Activated CD4-positive, alpha-beta memory T cell treated with anti-CD3 and anti-CD28 coated beads, Interleukin-2, amount 10 ng/mL, durations not matched to agents 7 days and 5 days (primary cell): ENCODE results near the gene ISL1. TPM values are rescaled to one million over a fixed set of nuclear protein-coding genes. Genes with fewer than 3 reads are reported as not detected.

Source experiments
- CTCF ChIA-PET: fragments of 350-600 bp; sonication (Branson Sonifier 250); formaldehyde crosslinking; loops from one replicate; lab custom pipeline; 2021; ENCODE audit warnings: antibody characterized with exemption, inconsistent platforms; lab: Charles Lee
- POLR2A ChIA-PET: fragments of 350-600 bp; sonication (Branson Sonifier 250); formaldehyde crosslinking; loops from one replicate; lab custom pipeline; 2021; ENCODE audit warnings: antibody characterized with exemption; lab: Charles Lee
- DNase-seq: peaks from one replicate; pipeline ENCODE4 v3.0.0-alpha.2; 2020
- H3K27ac Mint-ChIP-seq: one replicate; pipeline ENCODE4 v1.8.0; 2021; ENCODE audit warnings: mild to moderate bottlenecking, mixed read lengths
- H3K27me3 Mint-ChIP-seq: one replicate; pipeline ENCODE4 v1.8.0; 2021; ENCODE audit warnings: mixed read lengths
- H3K36me3 Mint-ChIP-seq: one replicate; pipeline ENCODE4 v1.8.0; 2021; ENCODE audit warnings: low read depth, mixed read lengths
- H3K4me1 Mint-ChIP-seq: one replicate; pipeline ENCODE4 v1.8.0; 2021; ENCODE audit warnings: mixed read lengths
- H3K4me3 Mint-ChIP-seq: one replicate; pipeline ENCODE4 v1.8.0; 2021; ENCODE audit warnings: mild to moderate bottlenecking, mixed read lengths
- H3K9me3 Mint-ChIP-seq: one replicate; pipeline ENCODE4 v1.8.0; 2021; ENCODE audit warnings: mixed read lengths
- total RNA-seq, 2 experiments: library from RNA; stranded (reverse); gene quantifications; one replicate each; pipeline ENCODE4 v1.2.3, GENCODE V29; 2021

ISL1 gene
- total RNA-seq, 2 experiments from 2014 or later = not detected

DNA sequence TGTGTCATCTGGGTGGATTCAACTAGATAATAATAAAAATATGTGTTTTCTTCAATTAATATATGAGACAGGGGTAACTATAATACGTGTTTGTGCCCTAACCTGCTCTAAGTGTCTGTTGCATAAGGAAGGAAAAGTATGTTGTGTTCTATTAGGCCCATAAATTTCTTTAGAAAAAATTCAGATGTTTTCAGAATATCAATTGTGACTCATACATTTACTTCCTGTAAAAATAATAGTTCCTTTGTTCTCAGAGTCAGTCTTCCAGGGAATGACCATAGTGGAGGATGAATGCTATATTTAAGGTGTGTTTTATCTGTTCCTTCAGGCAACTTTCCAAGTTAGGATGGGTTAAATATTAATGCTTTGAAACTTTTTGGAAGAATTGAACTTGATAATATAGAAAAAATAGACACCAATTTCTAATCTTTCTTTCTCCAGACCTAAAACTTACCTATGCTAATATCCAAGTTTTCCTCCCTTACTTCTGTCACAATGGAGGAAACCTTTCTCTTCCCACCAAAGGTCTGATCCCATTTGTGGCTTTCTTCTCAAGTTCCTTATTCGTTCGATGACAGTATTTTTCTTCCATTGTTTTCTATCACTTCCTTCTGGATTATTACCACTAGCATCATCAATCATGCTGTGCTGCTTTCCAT is 49.9 kb downstream of the ISL1 start:
- H3K27me3 Mint-ChIP-seq = no peaks in the 10 kb centered on the region

GRCh38 chr5:51439232-51439631 is 56.0 kb downstream of the ISL1 start:
- Mint-ChIP-seq H3K9me3 (peaks cover 4% of the 10 kb centered on the region), H3K36me3 (no peaks in the 10 kb centered on the region), H3K4me1 (no peaks in the 10 kb centered on the region), H3K27me3 (no peaks in the 10 kb centered on the region), H3K4me3 (no peak overlapping the region), H3K27ac (no peak overlapping the region)
- no peak for DNase-seq
- CTCF ChIA-PET = interaction anchor here (0.6 kb wide), 1 partner anchor 126 kb away, joined by 3 read pairs; no protein-coding TSS in a partner anchor
- POLR2A ChIA-PET = no interaction called here

More for the DNA sequence above, 49.9 kb downstream of the ISL1 start:
- no peak for DNase-seq
- H3K4me3 Mint-ChIP-seq = no peak overlapping the region
- peaks cover 4% of the 10 kb centered on the region for H3K9me3 Mint-ChIP-seq
- CTCF ChIA-PET = no interaction called here
- H3K27ac Mint-ChIP-seq = no peak overlapping the region
- POLR2A ChIA-PET = no interaction called here
- H3K36me3 Mint-ChIP-seq = no peaks in the 10 kb centered on the region
- H3K4me1 Mint-ChIP-seq = no peaks in the 10 kb centered on the region
